Left renal pelvis (tissue), 4 donors: ENCODE results near the gene PITHD1. TPM values are rescaled to one million over a fixed set of nuclear protein-coding genes. Genes with fewer than 3 reads are reported as not detected.
A peak's percentile ranks its signal among the peaks of the same experiment; 100 is the strongest.
"Not testable (repeated sequence)": the region's sequence is repeated elsewhere in the genome, so short reads cannot be mapped to it uniquely, and the experiment has no call there.

Source experiments
- DNase-seq, 4 donors: peaks; one replicate each; pipeline ENCODE4 v3.0.0-alpha.2; 2013; ENCODE audit warnings: low read depth in 4 of 4, low spot score in 3 of 4
- polyA plus RNA-seq, 4 donors: library from polyadenylated mRNA; unstranded; fragments of 120-200 nt; gene quantifications; one replicate each; pipeline ENCODE4 v1.2.1, GENCODE V29; 2013; ENCODE audit not compliant: insufficient read length in 4 of 4

The PITHD1 gene
- 10 to 100 TPM; 57.6 to 66.9 (median 62.5) TPM for polyA plus RNA-seq

- peak; percentile 72 to 79 (median 76) for DNase-seq
These were observed at the start of gene PITHD1 for GRCh38 chr1:23777979-23778814. Gene PITHD1, plus strand, starts transcription at chr1:23778418. Its CDS starts 98 bp downstream, at chr1:23778516.

- DNase-seq: no peak
These were observed 45.6 kb upstream of the PITHD1 start for GRCh38 chr1:23732363-23733224.

DNA sequence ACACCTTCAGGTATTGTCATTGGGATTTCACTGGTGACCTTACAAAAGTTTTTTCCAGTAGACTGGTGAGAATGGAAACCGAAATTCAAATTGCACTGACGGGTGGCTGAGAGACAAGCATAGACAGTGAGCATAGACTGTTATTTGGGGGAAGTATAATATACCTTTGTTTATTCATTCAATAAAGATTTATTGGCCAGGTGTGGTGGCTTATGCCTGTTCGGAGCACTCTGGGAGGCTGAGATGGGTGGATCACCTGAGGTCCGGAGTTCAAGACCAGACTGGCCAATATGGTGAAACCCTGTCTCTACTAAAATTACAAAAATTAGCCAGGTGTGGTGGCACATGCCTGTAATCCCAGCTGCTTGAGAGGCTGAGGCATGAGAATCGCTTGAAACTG lies 44.9 kb upstream of the PITHD1 start:
- not testable (repeated sequence) for DNase-seq

DNA sequence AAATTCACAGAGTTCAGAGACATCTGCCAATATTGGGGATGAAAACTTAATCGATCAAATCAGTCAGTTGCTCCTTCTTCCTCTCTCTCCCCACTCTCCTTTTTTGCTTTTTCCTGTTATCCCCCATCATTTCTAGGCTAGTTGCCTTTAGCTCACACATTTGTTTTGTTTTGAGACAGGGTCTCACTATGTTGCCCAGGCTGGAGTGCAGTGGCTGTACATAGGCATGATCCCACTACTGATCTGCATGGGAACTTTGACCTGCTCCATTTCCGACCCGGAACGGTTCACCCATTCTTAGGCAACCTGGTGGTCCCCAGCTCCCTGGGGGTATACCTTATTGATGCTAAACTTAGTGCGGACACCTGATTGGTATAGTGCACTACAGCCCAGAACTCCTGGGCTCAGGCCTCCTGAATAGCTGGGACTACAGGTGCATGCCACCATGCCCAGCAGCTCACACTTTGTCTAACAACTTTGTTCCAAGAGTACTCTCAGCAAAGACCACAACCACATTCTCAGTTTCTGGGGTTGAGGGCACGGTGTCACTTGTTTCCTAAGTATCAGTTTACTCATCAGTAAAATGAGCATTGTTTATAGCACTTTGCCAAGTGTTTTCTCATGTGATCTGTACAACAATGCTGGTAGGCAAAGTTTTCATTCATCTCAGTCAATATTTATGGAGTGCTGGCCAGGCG lies 41.6 kb upstream of the PITHD1 start:
- DNase-seq: no peak

GRCh38 chr1:23741609-23742008 lies 36.6 kb upstream of the PITHD1 start:
- DNase-seq: no peak

DNA sequence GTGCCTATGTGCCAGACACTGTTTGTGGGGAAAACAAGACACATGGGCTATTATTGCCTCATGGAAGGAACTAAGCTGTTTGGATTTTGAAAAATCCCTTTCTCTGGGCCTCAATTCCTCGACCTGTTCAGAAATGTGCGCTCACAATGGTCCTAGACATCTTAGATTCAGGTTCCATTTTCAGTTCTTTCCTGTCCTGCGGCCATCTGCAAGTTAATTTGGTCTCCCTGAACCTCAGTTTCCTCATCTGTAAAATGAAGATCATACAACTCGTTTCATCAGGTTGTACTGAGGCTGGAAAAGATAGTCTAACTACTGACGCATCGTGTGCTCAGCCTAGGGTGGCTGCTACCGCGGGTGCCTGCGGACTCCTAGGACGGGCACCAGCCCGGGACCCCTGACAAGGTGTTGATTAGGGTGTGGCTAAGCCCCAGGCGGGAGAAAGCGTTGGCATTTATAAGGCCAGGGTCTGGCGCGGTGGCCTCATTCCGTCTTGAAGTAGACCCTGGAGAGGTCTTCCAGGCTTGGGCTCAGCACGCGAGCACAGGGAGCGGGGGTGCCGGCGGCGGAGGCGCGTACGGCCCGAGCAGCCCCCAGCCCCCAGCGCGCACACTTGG lies 35.4 kb upstream of the PITHD1 start:
- DNase-seq: no peak

GRCh38 chr1:23743287-23744152 lies 34.7 kb upstream of the PITHD1 start, which contains the start of gene ELOA:
Gene ELOA, plus strand, starts transcription at chr1:23743471. Its CDS starts 33 bp downstream, at chr1:23743504.
- DNase-seq: peak; percentile 38 to 70 (median 66)

DNA sequence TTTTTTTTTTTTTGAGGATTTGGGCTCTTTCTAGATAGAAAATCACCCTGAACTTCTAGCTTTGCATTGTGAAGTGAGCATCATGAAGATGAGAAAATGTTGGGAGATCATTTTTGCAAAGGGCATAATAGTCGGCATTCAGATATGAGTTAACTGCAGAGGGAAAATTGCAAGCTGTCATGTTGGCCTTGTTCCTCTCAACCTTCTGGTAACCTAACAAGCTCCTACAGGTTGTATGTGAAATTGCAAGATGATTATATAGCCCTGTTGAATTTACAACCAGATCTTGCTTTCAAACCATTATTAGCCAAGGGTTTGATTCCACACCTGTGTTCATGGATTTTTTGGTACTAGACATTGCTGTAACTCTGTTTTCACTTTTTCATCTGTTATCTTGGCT lies 32.7 kb upstream of the PITHD1 start:
- DNase-seq: no peak

DNA sequence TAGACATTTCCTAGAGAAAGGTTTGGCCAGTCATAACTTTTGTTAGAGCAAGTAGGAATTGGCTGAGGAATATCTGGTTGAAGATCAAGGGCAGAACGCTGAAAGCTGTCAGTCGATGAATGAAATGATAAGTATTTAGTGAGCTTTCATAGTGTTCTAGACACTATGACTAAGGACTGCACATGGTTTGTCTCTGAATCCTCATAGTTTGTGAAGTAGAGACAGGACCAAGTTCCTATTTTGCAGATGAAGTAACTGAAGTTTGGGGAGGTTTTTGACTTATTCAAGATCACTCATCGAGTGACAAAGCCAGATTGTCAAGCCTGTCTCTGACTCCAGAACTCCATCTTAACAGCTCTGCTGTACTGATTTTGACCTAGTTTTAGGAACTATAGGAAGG lies 30.2 kb upstream of the PITHD1 start:
- DNase-seq: no peak

DNA sequence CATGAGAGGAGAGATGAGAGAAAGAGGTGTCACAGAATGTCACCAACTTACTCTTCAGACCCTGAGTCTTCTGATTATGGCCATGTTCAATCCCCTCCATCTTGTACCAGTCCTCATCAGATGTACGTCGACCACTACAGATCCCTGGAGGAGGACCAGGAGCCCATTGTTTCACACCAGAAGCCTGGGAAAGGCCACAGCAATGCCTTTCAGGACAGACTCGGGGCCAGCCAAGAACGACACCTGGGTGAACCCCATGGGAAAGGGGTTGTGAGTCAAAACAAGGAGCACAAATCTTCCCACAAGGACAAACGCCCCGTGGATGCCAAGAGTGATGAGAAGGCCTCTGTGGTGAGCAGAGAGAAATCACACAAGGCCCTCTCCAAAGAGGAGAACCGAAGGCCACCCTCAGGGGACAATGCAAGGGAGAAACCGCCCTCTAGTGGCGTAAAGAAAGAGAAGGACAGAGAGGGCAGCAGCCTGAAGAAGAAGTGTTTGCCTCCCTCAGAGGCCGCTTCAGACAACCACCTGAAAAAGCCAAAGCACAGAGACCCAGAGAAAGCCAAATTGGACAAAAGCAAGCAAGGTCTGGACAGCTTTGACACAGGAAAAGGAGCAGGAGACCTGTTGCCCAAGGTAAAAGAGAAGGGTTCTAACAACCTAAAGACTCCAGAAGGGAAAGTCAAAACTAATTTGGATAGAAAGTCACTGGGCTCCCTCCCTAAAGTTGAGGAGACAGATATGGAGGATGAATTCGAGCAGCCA lies 27.0 kb upstream of the PITHD1 start:
- no peak for DNase-seq

- no peak for DNase-seq
These were observed 26.4 kb upstream of the PITHD1 start for GRCh38 chr1:23751815-23752200.

DNA sequence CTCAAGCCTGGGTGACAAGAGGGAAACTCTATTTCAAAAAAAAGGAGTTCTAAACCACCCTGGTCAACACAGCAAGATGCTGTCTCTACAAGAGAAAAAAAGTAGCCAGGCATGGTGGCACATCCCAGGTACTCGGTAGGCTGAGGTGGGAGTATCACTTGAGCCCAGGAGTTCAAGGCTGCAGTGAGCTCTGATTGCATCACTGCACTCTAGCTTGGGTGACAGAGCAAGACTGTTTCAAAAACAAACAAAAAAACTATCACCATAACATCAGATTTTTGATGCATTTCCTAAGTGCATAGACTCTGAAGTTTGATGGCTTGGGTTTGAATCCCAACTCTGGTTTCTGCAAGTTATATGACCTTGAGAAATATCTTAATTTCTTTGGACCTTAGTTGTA lies 25.3 kb upstream of the PITHD1 start:
- no peak for DNase-seq

GRCh38 chr1:23756676-23757075 lies 21.5 kb upstream of the PITHD1 start:
- DNase-seq: no peak

DNA sequence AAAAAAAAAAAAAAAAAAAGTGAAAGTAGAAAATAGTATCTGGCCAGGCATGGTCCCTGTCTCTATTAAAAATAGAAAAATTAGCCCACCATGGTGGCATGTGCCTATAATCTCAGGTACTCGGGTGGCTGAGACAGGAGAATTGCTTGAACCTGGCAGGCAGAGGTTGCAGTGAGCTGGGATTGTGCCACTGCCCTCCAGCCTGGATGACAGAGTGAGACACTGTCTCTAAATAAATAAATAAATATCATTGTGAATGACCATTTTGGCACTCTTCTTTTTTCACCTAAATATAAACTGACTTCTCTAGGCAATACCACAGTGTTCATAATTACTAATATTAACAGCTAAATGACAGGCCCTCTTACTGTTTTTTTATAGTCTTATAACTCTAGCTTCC lies 20.4 kb upstream of the PITHD1 start:
- no peak for DNase-seq

DNA sequence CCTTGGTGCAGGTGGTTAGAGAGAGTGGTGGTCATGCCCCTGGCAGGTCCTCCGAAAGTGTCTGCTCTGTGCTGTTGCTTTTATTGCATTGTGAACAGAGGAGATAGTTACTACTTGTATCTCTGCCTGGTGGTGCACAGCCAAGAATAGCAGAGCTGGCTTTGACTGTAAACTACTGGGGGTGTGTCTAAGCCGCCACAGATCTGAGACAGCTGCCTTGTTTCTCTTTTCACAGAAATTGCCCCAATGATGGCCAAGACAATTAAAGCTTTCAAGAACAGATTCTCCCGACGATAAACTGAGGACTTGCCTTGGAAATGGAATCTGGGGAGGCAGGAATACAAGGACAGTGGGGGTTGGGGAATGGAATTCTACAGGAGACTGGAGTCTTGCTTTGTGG lies 18.9 kb upstream of the PITHD1 start:
- no peak for DNase-seq

GRCh38 chr1:23763041-23763577 lies 15.1 kb upstream of the PITHD1 start:
- no peak for DNase-seq

GRCh38 chr1:23768733-23769132 lies 9.5 kb upstream of the PITHD1 start:
- DNase-seq: no peak

DNA sequence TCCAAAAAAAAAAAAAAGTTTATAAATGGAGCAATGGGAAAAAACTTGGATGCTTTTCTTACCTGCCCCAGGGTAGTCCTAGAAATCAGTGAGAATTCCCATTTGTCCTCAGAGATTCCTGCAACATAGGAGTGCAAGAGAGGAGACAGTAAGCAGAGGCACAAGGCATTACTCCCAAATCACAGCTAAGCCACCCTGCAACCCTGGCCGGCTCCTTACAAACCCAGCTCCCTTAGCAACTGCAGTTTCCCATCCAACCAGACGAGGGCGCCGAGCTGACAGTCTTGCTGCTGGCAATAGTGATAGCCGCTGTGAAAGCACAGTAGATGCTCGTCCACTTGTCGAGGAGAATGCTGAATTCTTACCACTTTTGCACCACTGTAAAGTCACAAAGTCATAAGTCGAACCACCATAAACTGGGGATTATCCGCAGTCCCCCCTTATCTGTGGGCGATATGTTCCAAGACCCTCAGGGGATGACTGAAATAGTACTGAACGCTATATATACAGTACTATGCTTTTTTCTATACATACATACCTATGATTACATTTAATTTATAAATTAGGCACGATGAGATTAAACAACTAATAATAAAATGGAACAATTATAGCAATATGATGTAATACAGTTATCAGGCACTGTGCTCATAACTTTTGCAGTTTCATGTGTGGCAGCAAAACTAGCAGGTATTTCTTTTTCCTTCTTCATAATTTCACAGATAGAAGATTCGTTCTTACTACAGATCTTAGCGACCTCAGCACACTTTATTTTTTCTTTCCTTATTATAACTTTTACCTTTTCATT lies 6.0 kb upstream of the PITHD1 start:
- peak; percentile 44 to 62 (median 54) for DNase-seq
